ENCODE measurements around the gene PANK1.

Gene PANK1

GRCh38 chr10:89535171-89536012 is 109.7 kb downstream of the PANK1 start, which contains the start of gene SLC16A12:
SLC16A12 (minus strand) TSS chr10:89535594; CDS start chr10:89462578, 73,016 bp downstream.
- DNase-seq (ENCODE audit: low read depth, low spot score), result no peak

DNA sequence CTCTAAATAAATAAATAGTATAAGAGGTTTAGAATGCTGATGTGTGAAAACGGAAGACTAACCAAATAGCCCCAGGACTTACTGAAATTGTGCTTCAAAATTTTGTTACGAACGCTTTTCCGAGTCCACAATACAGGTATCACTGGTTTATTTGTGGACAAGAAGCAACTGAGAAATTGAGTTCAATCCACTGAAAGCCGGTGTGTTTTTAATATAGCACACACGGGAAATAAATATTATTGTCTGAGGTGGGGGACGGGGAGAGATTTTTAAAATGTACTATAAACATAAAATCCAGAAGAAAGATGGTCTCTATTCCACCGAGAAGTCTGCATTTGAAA is 110.2 kb downstream of the PANK1 start:
- DNase-seq (ENCODE audit: low read depth, low spot score), result no peak
